ENCODE measurements around the gene BBIP1.

DNA sequence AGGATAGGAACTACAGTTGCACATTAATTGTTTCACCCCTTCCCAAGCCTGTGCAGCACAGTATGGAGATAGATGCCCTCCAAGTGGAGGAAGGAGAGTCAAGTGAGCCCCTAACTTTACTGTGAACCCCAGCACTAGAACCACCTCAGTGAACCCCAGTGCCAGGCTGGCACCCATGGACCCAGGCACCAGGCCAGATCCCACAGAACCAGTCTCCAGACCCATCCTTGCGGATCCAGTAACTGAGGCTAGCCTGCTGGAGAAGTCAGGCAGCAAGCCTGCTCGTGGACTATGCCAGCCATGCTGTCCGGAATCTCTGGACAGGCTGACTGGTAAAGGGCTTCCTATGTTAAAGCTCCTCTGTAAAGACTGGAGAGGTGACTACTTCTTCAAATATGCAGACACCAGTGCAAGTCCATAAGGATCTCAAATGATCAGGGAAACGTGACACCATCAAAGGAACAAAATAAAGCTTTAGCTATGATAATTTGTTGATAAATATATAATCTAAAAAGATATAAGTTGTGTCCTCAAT lies 28.1 kb upstream of the BBIP1 start:
- no peak for TF ChIP-seq EZH2 (IDR thresholded peaks at IDR 0.05; ENCODE audit: borderline replicate concordance, low read length)
- TF ChIP-seq, protein P1, sequence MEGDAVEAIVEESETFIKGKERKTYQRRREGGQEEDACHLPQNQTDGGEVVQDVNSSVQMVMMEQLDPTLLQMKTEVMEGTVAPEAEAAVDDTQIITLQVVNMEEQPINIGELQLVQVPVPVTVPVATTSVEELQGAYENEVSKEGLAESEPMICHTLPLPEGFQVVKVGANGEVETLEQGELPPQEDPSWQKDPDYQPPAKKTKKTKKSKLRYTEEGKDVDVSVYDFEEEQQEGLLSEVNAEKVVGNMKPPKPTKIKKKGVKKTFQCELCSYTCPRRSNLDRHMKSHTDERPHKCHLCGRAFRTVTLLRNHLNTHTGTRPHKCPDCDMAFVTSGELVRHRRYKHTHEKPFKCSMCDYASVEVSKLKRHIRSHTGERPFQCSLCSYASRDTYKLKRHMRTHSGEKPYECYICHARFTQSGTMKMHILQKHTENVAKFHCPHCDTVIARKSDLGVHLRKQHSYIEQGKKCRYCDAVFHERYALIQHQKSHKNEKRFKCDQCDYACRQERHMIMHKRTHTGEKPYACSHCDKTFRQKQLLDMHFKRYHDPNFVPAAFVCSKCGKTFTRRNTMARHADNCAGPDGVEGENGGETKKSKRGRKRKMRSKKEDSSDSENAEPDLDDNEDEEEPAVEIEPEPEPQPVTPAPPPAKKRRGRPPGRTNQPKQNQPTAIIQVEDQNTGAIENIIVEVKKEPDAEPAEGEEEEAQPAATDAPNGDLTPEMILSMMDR (IDR thresholded peaks at IDR 0.05; ENCODE audit: low read length): no peak

All from OCI-LY1 (cell line).